ENCODE data around the gene NLN.

Gene NLN

DNA sequence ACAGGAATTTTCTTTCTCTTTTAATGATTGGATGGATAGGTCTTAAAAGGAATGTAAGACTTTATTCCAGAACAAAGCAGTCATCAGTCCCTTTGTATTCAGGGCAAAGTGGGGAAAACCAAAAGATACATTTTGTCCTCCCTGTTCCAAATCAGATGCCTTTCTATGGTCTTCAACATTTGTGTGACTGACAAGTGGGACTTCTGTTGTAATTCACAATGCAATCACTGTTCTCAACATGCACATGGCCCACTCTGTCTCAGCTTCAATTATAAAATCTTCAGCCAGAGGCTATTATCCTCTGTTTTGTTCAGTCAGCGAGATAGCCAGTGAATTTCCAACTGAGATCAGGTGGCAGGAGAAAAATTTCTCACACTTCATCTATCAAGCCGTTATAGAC, 108.9 kb downstream of the NLN start:
- no peak overlapping the region for H3K27ac ChIP-seq (replicated peaks)
- TF ChIP-seq GABPA (IDR thresholded peaks at IDR 0.05; ENCODE audit: low read depth) (no peak), SPI1 (IDR thresholded peaks at IDR 0.05; ENCODE audit: borderline replicate concordance, low read depth) (no peak), POLR2AphosphoS5 (IDR thresholded peaks at IDR 0.05; ENCODE audit: low read depth) (no peak)
- TF ChIP-seq, protein P1, sequence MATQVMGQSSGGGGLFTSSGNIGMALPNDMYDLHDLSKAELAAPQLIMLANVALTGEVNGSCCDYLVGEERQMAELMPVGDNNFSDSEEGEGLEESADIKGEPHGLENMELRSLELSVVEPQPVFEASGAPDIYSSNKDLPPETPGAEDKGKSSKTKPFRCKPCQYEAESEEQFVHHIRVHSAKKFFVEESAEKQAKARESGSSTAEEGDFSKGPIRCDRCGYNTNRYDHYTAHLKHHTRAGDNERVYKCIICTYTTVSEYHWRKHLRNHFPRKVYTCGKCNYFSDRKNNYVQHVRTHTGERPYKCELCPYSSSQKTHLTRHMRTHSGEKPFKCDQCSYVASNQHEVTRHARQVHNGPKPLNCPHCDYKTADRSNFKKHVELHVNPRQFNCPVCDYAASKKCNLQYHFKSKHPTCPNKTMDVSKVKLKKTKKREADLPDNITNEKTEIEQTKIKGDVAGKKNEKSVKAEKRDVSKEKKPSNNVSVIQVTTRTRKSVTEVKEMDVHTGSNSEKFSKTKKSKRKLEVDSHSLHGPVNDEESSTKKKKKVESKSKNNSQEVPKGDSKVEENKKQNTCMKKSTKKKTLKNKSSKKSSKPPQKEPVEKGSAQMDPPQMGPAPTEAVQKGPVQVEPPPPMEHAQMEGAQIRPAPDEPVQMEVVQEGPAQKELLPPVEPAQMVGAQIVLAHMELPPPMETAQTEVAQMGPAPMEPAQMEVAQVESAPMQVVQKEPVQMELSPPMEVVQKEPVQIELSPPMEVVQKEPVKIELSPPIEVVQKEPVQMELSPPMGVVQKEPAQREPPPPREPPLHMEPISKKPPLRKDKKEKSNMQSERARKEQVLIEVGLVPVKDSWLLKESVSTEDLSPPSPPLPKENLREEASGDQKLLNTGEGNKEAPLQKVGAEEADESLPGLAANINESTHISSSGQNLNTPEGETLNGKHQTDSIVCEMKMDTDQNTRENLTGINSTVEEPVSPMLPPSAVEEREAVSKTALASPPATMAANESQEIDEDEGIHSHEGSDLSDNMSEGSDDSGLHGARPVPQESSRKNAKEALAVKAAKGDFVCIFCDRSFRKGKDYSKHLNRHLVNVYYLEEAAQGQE (IDR thresholded peaks at IDR 0.05; ENCODE audit: insufficient replicate concordance, low read depth), result no peak
- TF ChIP-seq, protein P2, sequence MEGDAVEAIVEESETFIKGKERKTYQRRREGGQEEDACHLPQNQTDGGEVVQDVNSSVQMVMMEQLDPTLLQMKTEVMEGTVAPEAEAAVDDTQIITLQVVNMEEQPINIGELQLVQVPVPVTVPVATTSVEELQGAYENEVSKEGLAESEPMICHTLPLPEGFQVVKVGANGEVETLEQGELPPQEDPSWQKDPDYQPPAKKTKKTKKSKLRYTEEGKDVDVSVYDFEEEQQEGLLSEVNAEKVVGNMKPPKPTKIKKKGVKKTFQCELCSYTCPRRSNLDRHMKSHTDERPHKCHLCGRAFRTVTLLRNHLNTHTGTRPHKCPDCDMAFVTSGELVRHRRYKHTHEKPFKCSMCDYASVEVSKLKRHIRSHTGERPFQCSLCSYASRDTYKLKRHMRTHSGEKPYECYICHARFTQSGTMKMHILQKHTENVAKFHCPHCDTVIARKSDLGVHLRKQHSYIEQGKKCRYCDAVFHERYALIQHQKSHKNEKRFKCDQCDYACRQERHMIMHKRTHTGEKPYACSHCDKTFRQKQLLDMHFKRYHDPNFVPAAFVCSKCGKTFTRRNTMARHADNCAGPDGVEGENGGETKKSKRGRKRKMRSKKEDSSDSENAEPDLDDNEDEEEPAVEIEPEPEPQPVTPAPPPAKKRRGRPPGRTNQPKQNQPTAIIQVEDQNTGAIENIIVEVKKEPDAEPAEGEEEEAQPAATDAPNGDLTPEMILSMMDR (IDR thresholded peaks at IDR 0.05; ENCODE audit: insufficient read depth, low read length), result no peak
- H3K4me3 ChIP-seq (replicated peaks; ENCODE audit: insufficient read depth, low read length), result no peak overlapping the region
- no peaks in the 10 kb centered on the region for H3K27me3 ChIP-seq (ENCODE audit: insufficient read depth, poor library complexity, severe bottlenecking)
- DNase-seq (ENCODE audit: low read depth in 1 of 2, low spot score in 1 of 2), result no peak

DNA sequence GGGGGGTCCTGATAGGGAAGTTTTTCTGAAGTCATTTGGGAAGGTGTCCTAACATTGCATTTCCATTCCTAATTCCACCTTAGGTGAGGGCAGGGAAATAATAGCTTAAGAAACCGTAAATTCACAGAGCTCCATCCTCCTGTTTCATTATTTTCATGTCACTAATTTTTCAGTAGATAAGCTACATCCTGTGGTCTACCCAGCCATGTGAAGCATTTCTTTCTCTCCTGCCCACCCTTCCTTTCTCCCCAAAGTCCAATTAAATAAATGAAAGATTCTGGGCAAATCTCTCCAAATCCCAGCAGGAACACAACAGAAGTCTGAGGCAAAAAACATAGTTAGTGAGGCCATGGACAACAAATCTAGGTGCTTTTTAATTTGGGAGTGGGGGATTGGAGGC, 109.3 kb downstream of the NLN start:
- Histone ChIP-seq H3K27ac (replicated peaks) (no peak overlapping the region), H3K4me3 (replicated peaks; ENCODE audit: insufficient read depth, low read length) (no peak overlapping the region), H3K27me3 (ENCODE audit: insufficient read depth, poor library complexity, severe bottlenecking) (no peaks in the 10 kb centered on the region)
- DNase-seq (ENCODE audit: low read depth in 1 of 2, low spot score in 1 of 2), result no peak
- TF ChIP-seq GABPA (IDR thresholded peaks at IDR 0.05; ENCODE audit: low read depth) (no peak), SPI1 (IDR thresholded peaks at IDR 0.05; ENCODE audit: borderline replicate concordance, low read depth) (no peak), POLR2AphosphoS5 (IDR thresholded peaks at IDR 0.05; ENCODE audit: low read depth) (no peak)
- TF ChIP-seq, protein P2 (IDR thresholded peaks at IDR 0.05; ENCODE audit: insufficient read depth, low read length), result no peak
- TF ChIP-seq, protein P1 (IDR thresholded peaks at IDR 0.05; ENCODE audit: insufficient replicate concordance, low read depth), result no peak

DNA sequence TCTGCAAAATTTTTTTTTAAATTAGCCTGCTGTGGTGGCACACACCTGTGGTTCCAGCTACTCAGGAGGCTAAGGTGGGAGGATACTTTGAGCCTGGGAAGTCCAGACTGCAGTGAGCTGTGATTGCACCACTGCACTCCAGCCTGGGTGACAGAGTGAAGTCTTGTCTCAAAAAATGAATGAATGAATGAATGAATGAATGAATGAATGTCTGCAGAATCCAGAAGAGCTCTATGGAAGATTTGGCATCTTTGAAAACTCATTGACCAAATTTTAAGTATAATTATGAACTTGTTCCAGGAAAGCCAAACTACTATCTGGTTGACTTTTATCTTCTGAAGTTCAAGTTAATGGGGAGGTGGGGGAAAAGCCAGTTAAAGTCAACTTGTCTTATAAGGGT, 110.1 kb downstream of the NLN start:
- Histone ChIP-seq H3K4me3 (replicated peaks; ENCODE audit: insufficient read depth, low read length) (no peak overlapping the region), H3K27me3 (ENCODE audit: insufficient read depth, poor library complexity, severe bottlenecking) (no peaks in the 10 kb centered on the region), H3K27ac (replicated peaks) (no peak overlapping the region)
- no peak for DNase-seq (ENCODE audit: low read depth in 1 of 2, low spot score in 1 of 2)
- TF ChIP-seq, protein P2 (IDR thresholded peaks at IDR 0.05; ENCODE audit: insufficient read depth, low read length), result no peak
- no peak for TF ChIP-seq GABPA (IDR thresholded peaks at IDR 0.05; ENCODE audit: low read depth)
- TF ChIP-seq POLR2AphosphoS5 (IDR thresholded peaks at IDR 0.05; ENCODE audit: low read depth), result no peak
- TF ChIP-seq SPI1 (IDR thresholded peaks at IDR 0.05; ENCODE audit: borderline replicate concordance, low read depth), result no peak
- TF ChIP-seq, protein P1 (IDR thresholded peaks at IDR 0.05; ENCODE audit: insufficient replicate concordance, low read depth), result no peak

Measured in HL-60 (cell line).